CD4-positive, alpha-beta T cell treated with Interferon alpha-2 for 1 hour (primary cell): ENCODE data around the gene IMPDH1.
"Not testable (repeated sequence)": the region's sequence is repeated elsewhere in the genome, so short reads cannot be mapped to it uniquely, and the experiment has no call there.

ENCODE experiments used
- DNase-seq, 2 donors: peaks; one replicate each; pipeline ENCODE4 v3.0.0-alpha.2; 2020 to 2022

Gene IMPDH1

GRCh38 chr7:128409596-128410450 is at the start of gene IMPDH1:
Gene IMPDH1 (minus strand): TSS chr7:128409982. CDS start chr7:128409901, 81 bp downstream.
- peak; percentile 82 to 90 for DNase-seq

GRCh38 chr7:128459394-128459878 is 49.7 kb upstream of the IMPDH1 start:
- peak; percentile 78 to 85 for DNase-seq

GRCh38 chr7:128458956-128459355 is 49.2 kb upstream of the IMPDH1 start:
- no peak for DNase-seq

- not testable (repeated sequence) for DNase-seq
Observed at GRCh38 chr7:128457385-128457784, 47.6 kb upstream of the IMPDH1 start.

- no peak for DNase-seq
Observed at GRCh38 chr7:128456255-128456725, 46.5 kb upstream of the IMPDH1 start.

- DNase-seq: peak; percentile 94 to 95
Observed at GRCh38 chr7:128455543-128456254, 45.9 kb upstream of the IMPDH1 start, which contains the start of gene HILPDA. Gene HILPDA (plus strand): TSS chr7:128455878. CDS start chr7:128457269, 1,391 bp downstream.

GRCh38 chr7:128454808-128455542 is 45.2 kb upstream of the IMPDH1 start:
- DNase-seq: peak in 1 of 2 donors; percentile 6

GRCh38 chr7:128453836-128454804 is 44.3 kb upstream of the IMPDH1 start:
- DNase-seq: no peak

- DNase-seq: no peak
Observed at GRCh38 chr7:128452552-128452951, 42.8 kb upstream of the IMPDH1 start.

- no peak for DNase-seq
Observed at GRCh38 chr7:128450913-128451312, 41.1 kb upstream of the IMPDH1 start.

GRCh38 chr7:128450409-128450808 is 40.6 kb upstream of the IMPDH1 start:
- DNase-seq: no peak

GRCh38 chr7:128448751-128449302 is 39.0 kb upstream of the IMPDH1 start:
- DNase-seq: no peak

- DNase-seq: no peak
Observed at GRCh38 chr7:128447941-128448564, 38.3 kb upstream of the IMPDH1 start.

- DNase-seq: no peak
Observed at GRCh38 chr7:128446306-128446705, 36.5 kb upstream of the IMPDH1 start.

GRCh38 chr7:128443831-128444600 is 34.2 kb upstream of the IMPDH1 start:
- no peak for DNase-seq

- no peak for DNase-seq
Observed at GRCh38 chr7:128442356-128442755, 32.6 kb upstream of the IMPDH1 start.

- no peak for DNase-seq
Observed at GRCh38 chr7:128437426-128438332, 27.9 kb upstream of the IMPDH1 start.

GRCh38 chr7:128435327-128435686 is 25.5 kb upstream of the IMPDH1 start:
- DNase-seq: no peak
